Suprapubic skin (tissue), 3 donors: ENCODE results near the gene DENND2A.

Experiments
- CTCF ChIP-seq, 2 donors: fragments of 200-600 bp in 1 of 2; fragments of 450-650 bp in 1 of 2; sonication (generic) in 1 of 2; IDR thresholded peaks; one replicate each; pipeline ENCODE4 v1.5.1; 2016 to 2019; ENCODE audit warnings: antibody characterized with exemption in 2 of 2, mild to moderate bottlenecking in 1 of 2, moderate library complexity in 1 of 2
- POLR2AphosphoS5 ChIP-seq, 3 donors: sonication (generic); formaldehyde crosslinking; IDR thresholded peaks; one replicate each; pipeline ENCODE4 v1.6.1; 2017; ENCODE audit warnings: antibody characterized with exemption in 3 of 3

- TF ChIP-seq CTCF (IDR thresholded peaks at IDR 0.05): no peak
- TF ChIP-seq POLR2AphosphoS5 (IDR thresholded peaks at IDR 0.05): no peak
Measured at GRCh38 chr7:140584195-140584851, 56.3 kb downstream of the DENND2A start.
